Measurements from ENCODE around the gene ZSWIM6. TPM values are rescaled to one million over a fixed set of nuclear protein-coding genes. Genes with fewer than 3 reads are reported as not detected.

The ZSWIM6 gene
- total RNA-seq, 1 donor from 2014 or later, result 9.6 TPM

- intact Hi-C loops (cut with micrococcal nuclease), result no loop called here
- H3K4me3 Mint-ChIP-seq, result no peak overlapping the region
- peaks cover 2% of the 10 kb centered on the region for H3K27me3 Mint-ChIP-seq (ENCODE audit: insufficient read depth)
- H3K27ac Mint-ChIP-seq, result no peak overlapping the region
- H3K4me1 Mint-ChIP-seq (ENCODE audit: low read depth), result peaks cover 6% of the 10 kb centered on the region
- no peak for DNase-seq (ENCODE audit: low spot score)
- no peaks in the 10 kb centered on the region for H3K9me3 Mint-ChIP-seq
- no peaks in the 10 kb centered on the region for H3K36me3 Mint-ChIP-seq (ENCODE audit: low read depth)
Measured at GRCh38 chr5:61298066-61298465, 34.0 kb upstream of the ZSWIM6 start.

DNA sequence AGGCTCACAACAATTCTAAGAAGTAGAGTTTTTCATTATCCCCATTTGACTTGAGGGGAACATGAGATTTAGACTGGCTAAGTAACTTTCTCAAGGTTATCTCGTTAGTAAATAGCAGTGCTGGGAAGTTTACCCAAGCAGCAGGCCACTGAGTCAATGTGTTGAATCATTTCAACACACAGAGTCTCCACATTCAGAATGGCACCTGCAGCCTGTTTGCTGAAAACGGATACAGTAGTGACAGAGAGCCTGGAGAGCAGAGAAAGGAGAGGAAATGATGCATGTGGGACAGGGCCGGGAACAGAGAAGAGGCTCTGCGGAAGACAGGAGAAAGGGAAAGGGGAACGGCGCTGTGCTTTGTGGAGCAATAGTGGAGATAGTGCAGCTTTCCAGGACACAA lies 33.5 kb upstream of the ZSWIM6 start:
- no peak for DNase-seq (ENCODE audit: low spot score)
- intact Hi-C loops (cut with micrococcal nuclease), result no loop called here
- Mint-ChIP-seq H3K27me3 (ENCODE audit: insufficient read depth) (peaks cover 2% of the 10 kb centered on the region), H3K36me3 (ENCODE audit: low read depth) (no peaks in the 10 kb centered on the region), H3K4me3 (no peak overlapping the region), H3K4me1 (ENCODE audit: low read depth) (peaks cover 12% of the 10 kb centered on the region), H3K27ac (no peak overlapping the region), H3K9me3 (no peaks in the 10 kb centered on the region)

DNA sequence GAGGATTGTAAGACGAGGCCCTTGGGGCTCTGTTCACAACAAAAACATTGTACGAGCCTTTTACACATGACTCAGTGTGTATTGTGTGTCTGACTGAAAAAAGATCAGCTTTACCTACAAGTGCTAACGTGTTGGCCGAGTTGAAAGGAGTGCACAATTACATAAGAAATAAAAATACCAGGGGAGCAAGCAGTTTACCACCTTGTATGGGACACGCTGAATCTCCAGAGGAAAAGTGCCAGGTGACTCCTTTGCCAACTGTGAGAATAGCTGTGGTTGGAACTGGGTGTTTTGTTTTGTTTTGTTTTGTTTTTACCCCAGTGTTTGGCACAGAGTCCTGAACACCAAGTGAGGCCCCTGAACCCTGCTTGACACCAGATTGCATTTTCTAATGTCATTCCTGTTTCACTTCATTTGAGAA lies 32.8 kb upstream of the ZSWIM6 start:
- H3K9me3 Mint-ChIP-seq, result no peaks in the 10 kb centered on the region
- no peak for DNase-seq (ENCODE audit: low spot score)
- H3K4me3 Mint-ChIP-seq, result no peak overlapping the region
- H3K4me1 Mint-ChIP-seq (ENCODE audit: low read depth), result peaks cover 12% of the 10 kb centered on the region
- intact Hi-C loops (cut with micrococcal nuclease), result no loop called here
- H3K27me3 Mint-ChIP-seq (ENCODE audit: insufficient read depth), result peaks cover 2% of the 10 kb centered on the region
- H3K27ac Mint-ChIP-seq, result no peak overlapping the region
- no peaks in the 10 kb centered on the region for H3K36me3 Mint-ChIP-seq (ENCODE audit: low read depth)

DNA sequence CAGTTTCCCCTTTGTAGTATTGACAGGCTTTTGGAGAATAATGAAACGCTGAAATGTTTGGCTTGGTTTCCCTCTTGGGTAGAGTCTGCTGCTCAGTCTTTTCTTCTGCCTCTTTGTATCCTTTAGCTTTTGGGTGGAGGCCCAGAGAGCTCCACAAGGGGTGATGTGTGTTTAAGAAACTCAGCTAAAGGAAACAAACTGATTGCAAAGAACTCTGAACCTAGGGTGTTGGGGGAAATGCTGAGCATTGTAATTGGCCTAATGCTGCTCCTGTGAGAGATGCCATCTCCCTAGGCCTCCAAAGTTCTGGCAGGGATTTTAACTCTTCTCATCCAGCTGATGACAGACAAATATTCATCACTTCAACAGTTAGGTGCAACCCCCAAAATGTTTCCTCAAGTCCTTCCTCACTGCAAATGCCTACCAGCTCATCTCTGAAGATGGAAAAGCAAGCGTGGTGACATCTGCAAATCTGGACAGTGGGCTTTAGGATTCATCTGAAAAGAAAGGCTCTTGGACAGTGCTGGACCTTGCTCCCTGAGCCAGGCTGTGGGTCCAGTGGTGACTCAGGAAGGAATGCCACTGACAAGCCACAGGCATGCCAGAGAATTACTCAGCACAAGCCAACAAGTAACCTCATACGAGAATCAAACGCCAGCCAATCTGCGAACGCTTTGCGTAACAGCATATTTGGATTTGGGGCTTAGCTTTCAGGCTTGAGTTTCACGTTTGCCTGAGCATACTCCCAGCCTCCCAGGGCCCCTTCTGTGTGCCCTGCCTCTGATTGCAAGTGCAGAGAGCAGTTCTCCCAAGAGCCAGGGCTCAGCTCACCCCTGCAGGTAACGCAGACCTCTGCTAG lies 30.5 kb upstream of the ZSWIM6 start:
- no peaks in the 10 kb centered on the region for H3K9me3 Mint-ChIP-seq

GRCh38 chr5:61302200-61302563 lies 29.9 kb upstream of the ZSWIM6 start:
- intact Hi-C loops (cut with micrococcal nuclease), result no loop called here
- Mint-ChIP-seq H3K4me3 (no peak overlapping the region), H3K4me1 (ENCODE audit: low read depth) (peaks cover 26% of the 10 kb centered on the region), H3K27me3 (ENCODE audit: insufficient read depth) (peaks cover 2% of the 10 kb centered on the region), H3K36me3 (ENCODE audit: low read depth) (peaks cover 2% of the 10 kb centered on the region), H3K27ac (no peak overlapping the region), H3K9me3 (no peaks in the 10 kb centered on the region)
- DNase-seq (ENCODE audit: low spot score), result no peak

More for the DNA sequence above, 30.5 kb upstream of the ZSWIM6 start:
- H3K27ac Mint-ChIP-seq, result no peak overlapping the region
- DNase-seq (ENCODE audit: low spot score), result no peak
- peaks cover 20% of the 10 kb centered on the region for H3K4me1 Mint-ChIP-seq (ENCODE audit: low read depth)
- H3K27me3 Mint-ChIP-seq (ENCODE audit: insufficient read depth), result peaks cover 2% of the 10 kb centered on the region
- no peak overlapping the region for H3K4me3 Mint-ChIP-seq
- no peaks in the 10 kb centered on the region for H3K36me3 Mint-ChIP-seq (ENCODE audit: low read depth)
- intact Hi-C loops (cut with micrococcal nuclease), result no loop called here

- no peak for DNase-seq (ENCODE audit: low spot score)
- H3K4me3 Mint-ChIP-seq, result no peak overlapping the region
- intact Hi-C loops (cut with micrococcal nuclease), result no loop called here
- H3K9me3 Mint-ChIP-seq, result no peaks in the 10 kb centered on the region
- H3K27ac Mint-ChIP-seq, result no peak overlapping the region
- H3K36me3 Mint-ChIP-seq (ENCODE audit: low read depth), result peaks cover 2% of the 10 kb centered on the region
- H3K27me3 Mint-ChIP-seq (ENCODE audit: insufficient read depth), result peaks cover 2% of the 10 kb centered on the region
- peaks cover 28% of the 10 kb centered on the region for H3K4me1 Mint-ChIP-seq (ENCODE audit: low read depth)
Measured at GRCh38 chr5:61303346-61303745, 28.7 kb upstream of the ZSWIM6 start.

DNA sequence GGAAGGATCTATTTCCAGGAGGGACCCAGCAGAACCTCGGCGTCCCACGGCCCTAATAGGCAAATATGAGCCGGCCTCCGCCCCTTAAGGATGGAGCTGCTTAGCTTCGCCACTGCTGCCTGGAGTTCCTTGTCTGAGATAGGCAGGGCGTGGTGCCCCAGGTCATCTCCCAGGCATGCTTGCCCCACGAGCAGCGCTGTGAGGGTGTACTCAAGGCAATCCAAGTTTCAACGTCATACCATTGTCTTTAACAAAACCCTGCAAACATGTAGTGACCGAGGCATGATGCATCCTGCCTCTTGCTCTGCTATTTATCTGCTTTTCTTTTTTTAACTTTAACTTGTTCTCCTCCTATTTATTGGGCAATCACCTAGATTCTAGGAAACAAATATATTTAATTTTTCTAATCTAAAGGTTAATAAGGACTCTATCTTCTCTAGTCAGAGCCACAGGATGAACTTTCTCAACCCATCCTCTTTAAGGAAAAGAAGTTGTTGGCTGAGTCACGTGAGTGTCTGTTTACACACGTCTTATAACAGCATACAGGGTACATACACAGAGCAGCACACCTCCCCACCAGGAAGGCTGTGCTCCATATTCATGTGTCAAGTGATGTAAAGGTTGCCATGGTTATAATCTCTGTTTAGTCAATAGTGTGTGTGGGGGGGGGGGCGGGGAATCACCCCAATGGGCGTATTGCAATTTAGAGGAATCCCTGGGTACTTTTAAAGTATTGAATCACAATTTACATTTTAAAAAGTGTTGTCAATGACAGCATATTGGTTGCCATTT lies 27.3 kb upstream of the ZSWIM6 start:
- peaks cover 2% of the 10 kb centered on the region for H3K36me3 Mint-ChIP-seq (ENCODE audit: low read depth)
- H3K27me3 Mint-ChIP-seq (ENCODE audit: insufficient read depth), result peaks cover 5% of the 10 kb centered on the region
- DNase-seq (ENCODE audit: low spot score), result no peak
- intact Hi-C loops (cut with micrococcal nuclease), result no loop called here
- H3K4me1 Mint-ChIP-seq (ENCODE audit: low read depth), result peaks cover 28% of the 10 kb centered on the region
- no peaks in the 10 kb centered on the region for H3K9me3 Mint-ChIP-seq
- no peak overlapping the region for H3K27ac Mint-ChIP-seq
- H3K4me3 Mint-ChIP-seq, result no peak overlapping the region

GRCh38 chr5:61306531-61307131 lies 25.4 kb upstream of the ZSWIM6 start:
- H3K4me3 Mint-ChIP-seq, result peak overlapping the region; percentile 65
- intact Hi-C loops (cut with micrococcal nuclease), result loop anchor here (1.0 to 2.0 kb wide), 2 partner anchors 26 kb away; partner anchors contain the start of gene ZSWIM6

DNA sequence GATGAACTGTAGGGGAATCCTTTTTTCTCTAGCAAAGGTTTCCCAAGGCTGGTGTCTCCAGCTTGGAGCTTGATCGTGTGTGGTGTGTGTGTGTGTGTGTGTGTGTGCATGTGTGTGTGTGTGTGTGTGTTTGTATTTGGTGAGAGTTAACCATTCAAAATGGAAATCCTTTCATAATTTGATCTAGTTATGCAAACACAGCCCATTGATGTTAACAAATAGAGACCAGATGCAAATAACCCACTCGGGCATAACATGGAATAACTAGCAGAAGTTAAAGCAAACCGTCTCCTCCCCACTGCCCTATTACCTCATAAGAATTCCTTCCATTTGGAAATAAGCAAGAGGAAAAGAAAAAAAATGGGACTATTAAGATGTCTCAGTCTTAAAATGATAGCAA lies 24.9 kb upstream of the ZSWIM6 start:
- intact Hi-C loops (cut with micrococcal nuclease), result loop anchor here (2.0 kb wide), 1 partner anchor 26 kb away; no protein-coding TSS in a partner anchor
- no peak for DNase-seq (ENCODE audit: low spot score)
- Mint-ChIP-seq H3K27ac (peak overlapping the region; percentile 81), H3K4me3 (no peak overlapping the region), H3K4me1 (ENCODE audit: low read depth) (peaks cover 28% of the 10 kb centered on the region), H3K9me3 (no peaks in the 10 kb centered on the region), H3K36me3 (ENCODE audit: low read depth) (peaks cover 2% of the 10 kb centered on the region), H3K27me3 (ENCODE audit: insufficient read depth) (peaks cover 3% of the 10 kb centered on the region)

More at GRCh38 chr5:61306531-61307131, 25.4 kb upstream of the ZSWIM6 start:
- Mint-ChIP-seq H3K4me1 (ENCODE audit: low read depth) (peaks cover 28% of the 10 kb centered on the region), H3K27ac (peak overlapping the region; percentile 81), H3K27me3 (ENCODE audit: insufficient read depth) (peaks cover 5% of the 10 kb centered on the region), H3K36me3 (ENCODE audit: low read depth) (peaks cover 2% of the 10 kb centered on the region), H3K9me3 (no peaks in the 10 kb centered on the region)
- no peak for DNase-seq (ENCODE audit: low spot score)

DNA sequence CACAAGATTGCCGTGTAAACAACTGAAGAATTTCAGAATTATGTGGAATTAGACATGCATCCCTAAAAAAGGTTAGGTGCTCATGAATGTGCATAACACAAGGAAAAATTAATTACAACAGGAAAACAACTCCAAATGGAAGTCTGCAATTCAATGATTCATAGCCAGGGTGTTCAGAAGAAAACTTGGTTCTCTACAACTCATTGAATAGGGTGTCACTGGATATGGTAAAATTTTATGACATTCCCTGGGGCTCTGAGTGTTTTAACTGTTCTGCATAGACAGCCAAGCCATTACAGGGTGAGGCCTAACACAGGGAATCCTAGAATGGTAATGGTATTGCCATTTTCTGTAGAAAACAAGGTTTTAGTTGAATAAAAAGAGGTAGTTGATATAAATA lies 24.4 kb upstream of the ZSWIM6 start:
- Mint-ChIP-seq H3K27ac (no peak overlapping the region), H3K9me3 (no peaks in the 10 kb centered on the region), H3K4me3 (no peak overlapping the region), H3K36me3 (ENCODE audit: low read depth) (peaks cover 2% of the 10 kb centered on the region), H3K4me1 (ENCODE audit: low read depth) (peaks cover 28% of the 10 kb centered on the region), H3K27me3 (ENCODE audit: insufficient read depth) (peaks cover 3% of the 10 kb centered on the region)
- DNase-seq (ENCODE audit: low spot score), result no peak
- intact Hi-C loops (cut with micrococcal nuclease), result loop anchor here (2.0 kb wide), 1 partner anchor 27 kb away; no protein-coding TSS in a partner anchor

- H3K9me3 Mint-ChIP-seq, result no peaks in the 10 kb centered on the region
Measured at GRCh38 chr5:61308712-61309111, 23.3 kb upstream of the ZSWIM6 start.

DNA sequence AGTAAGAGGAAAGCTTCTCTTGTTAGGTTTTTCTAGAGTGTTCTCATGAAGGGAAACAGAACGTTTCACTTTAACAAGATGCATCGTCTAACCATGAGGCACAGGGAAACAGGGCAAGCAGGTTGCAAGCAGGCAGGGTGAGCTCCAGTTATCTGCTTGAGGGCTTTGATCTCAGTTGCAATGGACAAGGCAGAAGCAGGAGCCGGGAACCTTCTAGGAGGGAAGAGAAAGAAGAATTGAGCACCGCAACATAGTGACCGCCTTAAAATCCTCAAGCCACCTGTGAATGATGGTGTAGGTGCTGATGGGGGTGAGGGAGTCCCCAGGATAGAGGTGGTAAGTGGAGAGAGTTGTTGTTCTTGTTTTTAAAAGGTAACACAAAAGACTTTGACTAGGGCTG lies 22.9 kb upstream of the ZSWIM6 start:
- Mint-ChIP-seq H3K9me3 (no peaks in the 10 kb centered on the region), H3K36me3 (ENCODE audit: low read depth) (peaks cover 2% of the 10 kb centered on the region), H3K4me1 (ENCODE audit: low read depth) (peaks cover 22% of the 10 kb centered on the region), H3K27ac (no peak overlapping the region), H3K27me3 (ENCODE audit: insufficient read depth) (peaks cover 3% of the 10 kb centered on the region), H3K4me3 (no peak overlapping the region)
- DNase-seq (ENCODE audit: low spot score), result no peak
- intact Hi-C loops (cut with micrococcal nuclease), result no loop called here

More at GRCh38 chr5:61308712-61309111, 23.3 kb upstream of the ZSWIM6 start:
- Mint-ChIP-seq H3K27ac (no peak overlapping the region), H3K27me3 (ENCODE audit: insufficient read depth) (peaks cover 3% of the 10 kb centered on the region), H3K4me1 (ENCODE audit: low read depth) (peaks cover 22% of the 10 kb centered on the region), H3K4me3 (no peak overlapping the region), H3K36me3 (ENCODE audit: low read depth) (peaks cover 2% of the 10 kb centered on the region)
- no peak for DNase-seq (ENCODE audit: low spot score)
- intact Hi-C loops (cut with micrococcal nuclease), result no loop called here

Measured in activated T-helper 1 cell treated with anti-CD3 and anti-CD28 coated beads, Interleukin-12 subunit alpha, Interleukin-12 subunit beta, Interleukin-2, Interleukin-4 antibody, amounts not matched to agents 30 ng/mL and 10 ng/mL and 1 ng/mL, durations not matched to agents 14 hours and 24 hours and 36 hours (primary cell).